COLO668 (cell line): ENCODE results near the gene MTMR3.

ENCODE experiments used
- DNase-seq: peaks from one replicate; lab custom pipeline; 2025; ENCODE audit not compliant: unreplicated experiment; lab: John Stamatoyannopoulos, UW

Gene MTMR3

DNA sequence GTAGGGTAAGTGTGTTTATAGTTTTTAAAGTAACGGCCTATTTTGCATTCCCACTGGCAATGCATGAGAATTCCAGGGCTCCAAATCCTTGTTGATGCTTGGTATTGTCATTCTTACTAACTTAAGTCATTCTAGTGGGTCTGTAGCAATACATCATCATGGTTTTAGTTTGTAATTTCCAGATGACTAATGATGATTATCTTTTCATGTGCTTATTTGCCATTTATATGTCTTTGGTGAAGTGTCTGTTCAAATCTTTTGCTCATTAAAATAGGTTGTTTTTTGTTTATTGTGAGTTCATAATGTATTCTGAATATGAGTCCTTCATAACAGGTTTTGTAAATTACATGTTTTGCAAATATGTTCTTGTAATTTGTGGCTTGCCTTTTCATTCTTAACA is 31.2 kb downstream of the MTMR3 start:
- DNase-seq = no peak

GRCh38 chr22:29914991-29915533 is 32.1 kb downstream of the MTMR3 start:
- no peak for DNase-seq

DNA sequence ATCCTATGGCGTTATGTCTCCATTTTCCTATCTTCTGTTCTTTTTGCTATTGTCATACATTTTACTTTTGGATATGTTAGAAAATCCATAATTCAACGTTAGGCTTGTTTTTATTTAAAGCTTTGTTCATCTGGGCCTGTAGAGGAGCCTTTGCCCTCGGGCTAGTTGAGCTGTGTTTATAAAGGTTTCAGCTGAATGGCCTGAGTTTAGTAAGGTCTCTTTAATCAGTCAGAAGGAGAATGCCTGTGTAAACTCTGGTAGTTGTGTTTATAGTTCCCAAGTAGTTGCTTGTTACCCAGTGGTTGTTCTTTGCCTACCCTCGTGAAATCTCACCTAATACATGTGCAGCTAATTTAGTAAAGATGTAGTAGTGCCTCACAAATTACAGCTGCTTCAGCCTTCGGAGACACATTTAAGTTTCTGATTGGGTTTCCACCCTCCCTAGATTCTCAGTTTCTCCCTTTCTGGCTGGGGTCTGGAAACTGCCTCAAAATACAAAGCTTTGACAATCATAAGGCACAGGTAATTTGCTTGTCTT is 33.1 kb downstream of the MTMR3 start:
- no peak for DNase-seq

DNA sequence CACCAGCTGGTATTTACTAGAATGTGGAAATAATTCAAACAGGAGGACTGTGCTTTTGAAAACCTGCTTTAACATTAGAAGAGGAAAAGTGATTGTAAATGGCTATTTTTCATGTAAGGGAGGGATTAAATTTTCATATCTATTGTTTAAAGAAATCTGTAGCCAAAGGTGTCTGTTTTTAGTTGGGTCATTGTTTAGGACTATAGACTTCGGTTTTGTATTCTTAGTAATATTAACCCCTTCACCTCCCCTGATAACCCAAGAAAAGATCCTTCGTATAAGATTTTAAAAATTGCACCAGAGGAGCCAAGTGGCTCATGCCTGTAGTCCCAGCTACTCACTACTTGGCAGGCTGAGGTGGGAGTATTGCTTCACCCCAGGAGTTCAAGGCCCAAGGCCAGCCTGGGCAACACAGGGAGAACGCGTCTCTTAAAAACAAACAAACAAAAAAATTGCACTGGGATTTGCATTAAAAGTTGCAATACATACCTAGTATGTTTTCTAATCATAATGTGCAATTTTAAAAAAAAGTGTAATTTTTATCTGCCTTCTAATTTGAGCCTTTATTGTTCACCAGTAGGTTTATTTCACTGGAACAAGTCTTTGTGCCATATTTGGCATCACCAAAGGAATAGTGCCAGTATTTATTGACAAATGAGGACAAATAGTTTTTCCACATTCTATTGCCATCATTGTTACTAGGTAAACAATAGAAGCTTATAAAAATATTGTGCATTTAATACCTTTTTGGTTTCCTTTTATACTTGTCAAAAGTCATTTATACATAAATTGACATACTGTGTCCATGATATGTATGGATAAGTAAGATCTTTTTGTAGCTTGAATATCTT is 34.3 kb downstream of the MTMR3 start:
- DNase-seq = no peak

DNA sequence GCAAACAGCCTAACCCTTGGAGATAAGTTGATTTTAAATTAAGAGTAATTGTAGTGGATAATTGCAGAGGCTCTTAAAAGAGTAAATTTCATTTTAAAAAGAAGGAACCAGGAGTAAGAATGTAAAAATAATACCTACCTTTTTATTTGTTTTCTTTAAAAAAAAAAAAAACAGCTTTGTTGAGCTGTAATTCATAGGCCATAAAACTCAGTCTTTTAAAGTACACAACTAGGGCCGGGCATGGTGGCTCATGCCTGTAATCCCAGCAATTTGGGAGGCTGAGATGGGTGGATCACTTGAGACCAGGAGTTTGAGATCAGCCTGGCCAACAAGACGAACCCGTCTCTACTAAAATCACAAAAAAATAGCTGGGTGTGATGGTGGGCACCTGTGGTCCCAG is 42.4 kb downstream of the MTMR3 start:
- DNase-seq = no peak

- no peak for DNase-seq
Observed at GRCh38 chr22:29926057-29926456, 43.1 kb downstream of the MTMR3 start.

GRCh38 chr22:29932136-29932535 is 49.2 kb downstream of the MTMR3 start:
- no peak for DNase-seq

DNA sequence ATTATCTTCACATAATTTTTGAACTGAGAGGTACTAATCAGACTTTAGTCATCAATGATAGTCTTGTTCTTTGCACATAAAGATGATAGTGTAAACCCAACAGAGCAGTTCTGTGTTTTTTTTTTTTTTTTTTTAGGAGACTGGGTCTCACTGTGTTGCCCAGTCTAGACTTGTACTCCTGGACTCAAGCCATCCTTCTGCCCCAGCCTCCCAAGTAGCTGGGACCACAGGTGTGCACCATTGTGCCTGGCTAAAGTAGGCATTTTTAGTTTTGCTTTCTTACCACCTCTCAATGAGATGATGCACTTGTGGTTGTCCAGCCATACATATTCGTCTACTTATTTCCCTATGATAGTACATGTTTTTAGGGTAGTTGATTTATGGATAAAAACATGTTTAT is 50.6 kb downstream of the MTMR3 start:
- DNase-seq = no peak

DNA sequence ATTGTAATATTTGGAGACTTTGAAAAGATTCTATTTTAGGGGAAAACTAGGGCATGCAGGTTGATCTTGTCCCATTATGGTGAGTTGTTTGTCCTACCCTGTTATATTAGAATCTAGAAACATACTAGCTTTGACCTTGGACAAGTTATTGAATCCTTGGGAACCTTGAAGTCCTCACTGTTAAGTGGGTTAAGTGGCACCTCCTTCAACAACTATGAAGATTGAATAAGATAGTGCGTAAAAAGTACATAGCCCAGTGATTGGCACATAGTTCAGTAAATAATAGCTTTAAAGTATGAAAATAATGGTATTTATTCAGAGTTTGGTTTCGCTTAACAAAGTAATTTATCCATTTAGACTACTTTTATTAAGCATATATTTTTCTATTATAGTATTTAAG is 51.6 kb downstream of the MTMR3 start:
- no peak for DNase-seq

DNA sequence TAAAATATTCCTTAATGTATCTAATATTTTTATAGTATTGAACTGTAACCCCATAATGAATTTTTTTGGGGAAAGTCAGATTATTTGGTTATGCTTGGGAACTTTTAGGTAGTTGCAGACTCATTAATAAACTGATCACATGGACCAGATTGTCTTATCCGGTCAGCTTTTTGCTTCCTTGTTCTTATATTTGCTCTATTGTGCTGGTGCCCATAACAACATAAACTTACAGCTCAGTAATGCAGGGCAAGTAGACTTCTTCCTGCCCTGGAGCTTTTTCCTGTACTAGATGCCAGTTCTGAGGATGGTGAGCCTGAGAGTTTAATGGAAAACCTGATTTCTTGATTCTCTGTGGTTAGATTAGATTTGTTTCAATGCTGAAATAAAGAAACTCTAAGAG is 53.2 kb downstream of the MTMR3 start:
- no peak for DNase-seq

DNA sequence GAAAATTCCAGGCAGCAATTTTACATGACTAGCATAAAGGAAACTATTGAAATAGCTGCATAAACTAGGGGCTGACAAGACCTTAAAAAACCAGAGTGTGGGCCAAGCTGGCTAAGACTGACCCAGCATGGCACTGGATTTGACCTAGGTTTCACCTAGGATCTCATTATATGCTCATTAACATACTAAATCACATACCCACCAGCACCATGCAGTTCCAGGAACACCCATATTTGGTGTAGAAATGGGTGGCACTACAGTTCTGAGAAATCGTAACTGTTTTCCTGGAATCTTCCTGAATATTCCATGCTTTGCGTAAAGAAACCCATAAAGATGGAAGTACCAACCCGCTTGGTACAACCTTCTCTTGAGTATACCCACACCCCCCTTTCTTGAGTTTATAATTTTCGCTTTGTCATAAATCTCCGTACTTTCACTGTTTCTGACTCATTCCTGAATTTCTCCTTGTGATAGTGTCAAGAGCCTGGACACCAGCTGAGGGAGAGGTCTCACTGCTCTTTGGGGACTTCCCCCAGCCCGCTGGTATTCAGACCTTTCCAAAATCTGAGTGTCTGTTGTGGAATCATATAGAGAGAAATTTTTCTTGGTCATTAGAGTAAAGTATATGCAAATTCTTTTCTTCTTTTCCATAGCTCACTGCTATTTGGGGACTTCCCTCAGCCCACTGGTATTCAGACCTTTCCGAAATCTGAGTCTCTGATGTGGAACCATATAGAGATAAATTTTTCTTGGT is 55.1 kb downstream of the MTMR3 start:
- DNase-seq = no peak

- DNase-seq = no peak
Observed at GRCh38 chr22:29940526-29940925, 57.6 kb downstream of the MTMR3 start.

DNA sequence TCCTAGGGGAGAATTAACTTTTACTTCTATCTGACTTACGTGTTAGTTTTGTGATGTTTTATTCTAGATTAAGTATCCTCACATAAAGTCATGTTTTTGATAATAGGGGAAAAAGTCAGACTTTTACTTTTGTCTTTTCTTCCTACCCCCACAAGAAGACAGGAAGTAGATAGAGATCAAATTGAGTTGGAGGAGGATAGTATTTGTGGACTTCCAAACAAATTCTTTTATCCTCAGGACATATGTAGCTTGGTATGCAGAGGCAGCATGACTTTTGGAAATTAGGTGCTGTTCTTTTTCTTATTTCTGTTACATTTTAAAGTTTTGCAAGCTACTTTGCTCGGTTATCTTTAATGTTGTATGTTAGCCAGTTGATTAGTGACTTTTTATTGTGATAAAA is 61.4 kb downstream of the MTMR3 start:
- DNase-seq = no peak

DNA sequence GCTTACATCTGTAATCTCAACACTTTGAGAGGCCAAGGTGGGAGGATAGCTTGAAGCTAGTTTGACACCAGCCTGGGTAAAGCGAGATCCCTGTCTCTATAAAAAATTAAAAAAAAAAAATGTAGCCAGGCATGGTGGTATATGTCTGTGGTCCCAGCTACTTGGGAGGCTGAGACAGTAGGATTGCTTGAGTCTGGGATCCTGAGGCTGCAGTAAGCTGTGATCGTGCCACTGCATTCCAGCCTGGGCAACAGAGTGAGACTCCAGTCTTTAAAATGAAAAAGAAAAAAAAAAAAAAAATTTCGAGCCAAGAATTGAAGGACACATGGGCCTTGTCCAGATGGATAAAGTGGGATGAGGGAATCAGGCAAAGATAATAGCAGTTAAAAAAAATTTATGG is 62.5 kb downstream of the MTMR3 start:
- DNase-seq = no peak

- no peak for DNase-seq
Observed at GRCh38 chr22:29946220-29946619, 63.2 kb downstream of the MTMR3 start.

- no peak for DNase-seq
Observed at GRCh38 chr22:29947410-29948384, 64.7 kb downstream of the MTMR3 start.

- no peak for DNase-seq
Observed at GRCh38 chr22:29948385-29948769, 65.4 kb downstream of the MTMR3 start.

DNA sequence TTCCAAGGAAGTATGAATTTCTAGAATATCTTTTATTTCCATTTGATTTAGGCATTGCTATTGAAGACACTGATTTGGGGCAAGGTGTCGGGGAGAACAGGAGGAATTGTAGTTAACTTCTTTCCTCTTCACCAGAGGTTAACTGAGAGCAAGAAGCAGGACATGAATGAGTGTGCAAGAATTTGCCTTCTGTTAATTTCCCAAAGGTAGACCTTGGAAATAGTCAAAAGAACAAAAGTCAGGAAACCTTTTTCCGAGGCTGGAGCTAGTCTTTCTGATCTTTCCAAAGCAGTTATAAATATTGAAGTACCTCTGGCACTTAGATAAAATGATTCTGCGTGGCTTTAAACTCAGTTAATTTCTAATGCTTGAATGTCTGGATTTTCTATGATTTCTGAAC is 66.9 kb downstream of the MTMR3 start:
- no peak for DNase-seq

DNA sequence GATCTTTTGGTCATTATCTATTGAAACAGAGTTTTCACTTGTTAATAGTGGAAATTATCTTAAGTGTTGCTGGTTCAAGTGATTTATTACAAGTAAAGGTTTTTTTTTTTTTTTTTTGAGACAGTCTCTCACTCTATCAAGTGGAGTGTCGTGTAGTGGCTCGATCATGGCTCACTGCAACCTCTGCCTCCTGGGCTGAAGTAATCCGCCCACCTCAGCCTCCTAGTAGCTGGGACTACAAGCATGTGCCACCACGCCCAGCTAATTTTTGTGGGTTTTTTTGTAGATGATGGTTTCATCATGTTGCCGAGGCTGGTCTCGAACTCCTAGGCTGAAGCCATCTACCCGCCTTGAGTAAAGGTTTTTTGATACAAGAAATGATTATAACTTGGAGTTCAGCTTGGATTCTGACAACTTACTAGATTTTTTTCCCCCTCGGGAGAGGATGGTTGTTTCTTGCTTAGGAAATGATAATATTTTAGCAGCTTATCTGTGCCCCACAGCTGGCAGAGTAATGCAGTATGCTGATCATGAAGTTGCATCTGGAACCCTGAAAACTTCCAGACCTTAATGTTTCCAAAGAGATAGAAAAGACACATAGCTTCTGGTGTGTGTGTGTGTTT is 68.9 kb downstream of the MTMR3 start:
- no peak for DNase-seq

GRCh38 chr22:29954203-29954855 is 71.4 kb downstream of the MTMR3 start:
- no peak for DNase-seq
